Nephron (organoid): Measurements from ENCODE around the gene IL17C.

Experiments
- H3K27ac Mint-ChIP-seq, 3 experiments: 2 replicates each; pipeline ENCODE4 v1.8.0; 2020; ENCODE audit warnings: mixed read lengths in 3 of 3, mild to moderate bottlenecking in 2 of 3, moderate library complexity in 1 of 3
- H3K27me3 Mint-ChIP-seq: 2 replicates; pipeline ENCODE4 v1.8.0; 2021; ENCODE audit warnings: low read depth, mild to moderate bottlenecking, moderate library complexity, mixed read lengths
- H3K36me3 Mint-ChIP-seq: 2 replicates; pipeline ENCODE4 v1.8.0; 2020; ENCODE audit warnings: low read depth, mixed read lengths
- H3K4me1 Mint-ChIP-seq: 2 replicates; pipeline ENCODE4 v1.8.0; 2020; ENCODE audit warnings: mixed read lengths
- H3K4me3 Mint-ChIP-seq, 3 experiments: 2 replicates each; pipeline ENCODE4 v1.8.0; 2020; ENCODE audit warnings: mild to moderate bottlenecking in 3 of 3, mixed read lengths in 3 of 3, moderate library complexity in 2 of 3
- H3K9me3 Mint-ChIP-seq: 2 replicates; pipeline ENCODE4 v1.8.0; 2020; ENCODE audit warnings: mixed read lengths
- CTCF ChIP-seq, 3 experiments: fragments of 200-600 bp; sonication (generic); IDR thresholded peaks; one replicate each; pipeline ENCODE4 v1.5.0; 2021; ENCODE audit warnings: antibody characterized with exemption in 3 of 3; ENCODE audit not compliant: unreplicated experiment in 3 of 3

IL17C gene

GRCh38 chr16:88635671-88636319, 2.6 kb upstream of the IL17C start:
- H3K36me3 Mint-ChIP-seq: peaks cover 12% of the 10 kb centered on the region
- H3K9me3 Mint-ChIP-seq: no peaks in the 10 kb centered on the region

GRCh38 chr16:88636488-88637265, 1.7 kb upstream of the IL17C start:
- TF ChIP-seq CTCF (IDR thresholded peaks at IDR 0.05; ENCODE audit: unreplicated experiment in 3 of 3): no peak
- H3K9me3 Mint-ChIP-seq: no peaks in the 10 kb centered on the region
- H3K4me1 Mint-ChIP-seq: no peaks in the 10 kb centered on the region
- peaks cover 49% of the 10 kb centered on the region for H3K27me3 Mint-ChIP-seq
- H3K36me3 Mint-ChIP-seq: peaks cover 5% of the 10 kb centered on the region
- peak overlapping the region in 1 of 3 experiments; percentile 1 for H3K4me3 Mint-ChIP-seq
- peak overlapping the region in 1 of 3 experiments; percentile 16 for H3K27ac Mint-ChIP-seq

More at GRCh38 chr16:88635671-88636319, 2.6 kb upstream of the IL17C start:
- Mint-ChIP-seq H3K27me3 (peaks cover 49% of the 10 kb centered on the region), H3K4me3 (peak overlapping the region in 1 of 3 experiments; percentile 48), H3K27ac (no peak overlapping the region), H3K4me1 (no peaks in the 10 kb centered on the region)
- no peak for TF ChIP-seq CTCF (IDR thresholded peaks at IDR 0.05; ENCODE audit: unreplicated experiment in 3 of 3)

GRCh38 chr16:88639231-88640038, 1.1 kb downstream of the IL17C start:
- Mint-ChIP-seq H3K27ac (no peak overlapping the region), H3K36me3 (no peaks in the 10 kb centered on the region), H3K4me1 (no peaks in the 10 kb centered on the region), H3K9me3 (no peaks in the 10 kb centered on the region), H3K4me3 (no peak overlapping the region), H3K27me3 (peaks cover 46% of the 10 kb centered on the region)
- TF ChIP-seq CTCF (IDR thresholded peaks at IDR 0.05; ENCODE audit: unreplicated experiment in 3 of 3): no peak

GRCh38 chr16:88640039-88640495, 1.7 kb downstream of the IL17C start:
- no peaks in the 10 kb centered on the region for H3K9me3 Mint-ChIP-seq
- no peak for TF ChIP-seq CTCF (IDR thresholded peaks at IDR 0.05; ENCODE audit: unreplicated experiment in 3 of 3)
- H3K36me3 Mint-ChIP-seq: peaks cover 5% of the 10 kb centered on the region
- H3K4me1 Mint-ChIP-seq: no peaks in the 10 kb centered on the region
- peaks cover 46% of the 10 kb centered on the region for H3K27me3 Mint-ChIP-seq
- H3K27ac Mint-ChIP-seq: no peak overlapping the region
- H3K4me3 Mint-ChIP-seq: no peak overlapping the region

GRCh38 chr16:88640498-88641247, 2.3 kb downstream of the IL17C start:
- Mint-ChIP-seq H3K27ac (no peak overlapping the region), H3K4me3 (no peak overlapping the region), H3K4me1 (no peaks in the 10 kb centered on the region), H3K9me3 (no peaks in the 10 kb centered on the region), H3K36me3 (peaks cover 8% of the 10 kb centered on the region), H3K27me3 (peaks cover 46% of the 10 kb centered on the region)
- no peak for TF ChIP-seq CTCF (IDR thresholded peaks at IDR 0.05; ENCODE audit: unreplicated experiment in 3 of 3)
